ENCODE results near the gene CCT8. TPM values are rescaled to one million over a fixed set of nuclear protein-coding genes. Genes with fewer than 3 reads are reported as not detected.

The CCT8 gene
- total and polyA plus RNA-seq, 10 of the 15 experiments (the other 5 are each of a cell fraction or from before 2014, with no cell fraction given): 321 to 696 (median 471) TPM

DNA sequence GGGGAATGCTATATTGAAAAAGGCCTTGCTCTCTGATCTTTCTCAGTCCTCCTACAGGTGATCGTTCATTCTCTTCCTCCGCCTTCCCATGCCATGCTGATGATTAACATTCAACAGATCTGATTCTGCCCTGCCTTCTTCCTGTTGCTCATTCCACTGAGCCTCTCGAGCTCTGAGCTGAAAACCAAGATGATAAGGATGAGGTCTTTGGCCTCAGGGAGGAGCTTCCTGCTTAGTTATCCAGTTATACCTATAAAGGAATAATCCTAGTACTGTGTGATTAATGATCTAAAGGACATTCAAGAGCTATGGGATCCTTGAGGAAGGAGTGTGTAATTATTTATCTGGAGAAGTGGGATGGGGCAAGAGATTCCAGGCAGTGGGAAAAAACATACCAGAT lies 31.8 kb upstream of the CCT8 start:
- Histone ChIP-seq H3K4me2 (ENCODE audit: control insufficient read depth, insufficient read depth) (no peak overlapping the region), H3K36me3 (ENCODE audit: control insufficient read depth in 2 of 2, insufficient read depth in 2 of 2, low read length in 1 of 2) (no peaks in the 10 kb centered on the region; a peak in 1 of 4 replicates), H4K20me1 (ENCODE audit: control insufficient read depth, insufficient read depth) (no peaks in the 10 kb centered on the region), H2AFZ (ENCODE audit: control insufficient read depth, low read depth, low read length) (no peak overlapping the region), H3K27ac (ENCODE audit: control insufficient read depth, insufficient read depth) (no peak overlapping the region), H3K79me2 (ENCODE audit: control insufficient read depth, insufficient read depth, low read length) (no peaks in the 10 kb centered on the region), H3K4me3 (no peak overlapping the region), H3K9me3 (replicated peaks; ENCODE audit: control insufficient read depth, insufficient read depth, low read length) (no peaks in the 10 kb centered on the region), H3K4me1 (ENCODE audit: control insufficient read depth, insufficient read depth, low read length) (peaks cover 13% of the 10 kb centered on the region), H3K9ac (ENCODE audit: control insufficient read depth, insufficient read depth, low read length) (no peak overlapping the region), H3K27me3 (replicated peaks in 1 of 2; ENCODE audit: control insufficient read depth in 2 of 2, insufficient read depth in 2 of 2, low read length in 1 of 2) (no peaks in the 10 kb centered on the region)
- 98% methylated on average over 3 of the region's 3 CpGs for WGBS (ENCODE audit: insufficient coverage, insufficient replicate concordance, low lambda C conversion rate, missing lambda C conversion rate)
- no TSS peak for BruUV-seq (replicated peaks)
- ChIA-PET POLR2A (interaction anchor here (0.9 to 1.1 kb wide), 3 partner anchors 20 to 78 kb away, joined by 3 read pairs; no protein-coding TSS in a partner anchor), CTCF (interaction anchor here (0.5 to 2.1 kb wide), 12 partner anchors 12 to 271 kb away, joined by 3 to 8 read pairs (median 3); no protein-coding TSS in a partner anchor), SMC1A (ENCODE audit: uncharacterized antibody, unreplicated experiment) (interaction anchor here (0.6 to 4.5 kb wide), 12 partner anchors 9 to 347 kb away, joined by 3 to 37 read pairs (median 4); no protein-coding TSS in a partner anchor), RAD21 (ENCODE audit: unreplicated experiment) (interaction anchor here (1.2 to 1.7 kb wide), 3 partner anchors 9 to 158 kb away, joined by 4 read pairs; no protein-coding TSS in a partner anchor)
- in situ Hi-C loops (cut with MboI) (no loop called here), intact Hi-C loops (cut with micrococcal nuclease; ENCODE audit: unreplicated experiment) (no loop called here)
- no peak for DNase-seq (ENCODE audit: low read depth, low spot score)
- no peak for ATAC-seq
- no peak for FAIRE-seq
- TF ChIP-seq SMC3 (IDR thresholded peaks at IDR 0.05; ENCODE audit: borderline replicate concordance, low read length): no peak
- no peak for TF ChIP-seq CHD1 (IDR thresholded peaks at IDR 0.05; ENCODE audit: low read depth, low read length)
- TF ChIP-seq, protein P1, sequence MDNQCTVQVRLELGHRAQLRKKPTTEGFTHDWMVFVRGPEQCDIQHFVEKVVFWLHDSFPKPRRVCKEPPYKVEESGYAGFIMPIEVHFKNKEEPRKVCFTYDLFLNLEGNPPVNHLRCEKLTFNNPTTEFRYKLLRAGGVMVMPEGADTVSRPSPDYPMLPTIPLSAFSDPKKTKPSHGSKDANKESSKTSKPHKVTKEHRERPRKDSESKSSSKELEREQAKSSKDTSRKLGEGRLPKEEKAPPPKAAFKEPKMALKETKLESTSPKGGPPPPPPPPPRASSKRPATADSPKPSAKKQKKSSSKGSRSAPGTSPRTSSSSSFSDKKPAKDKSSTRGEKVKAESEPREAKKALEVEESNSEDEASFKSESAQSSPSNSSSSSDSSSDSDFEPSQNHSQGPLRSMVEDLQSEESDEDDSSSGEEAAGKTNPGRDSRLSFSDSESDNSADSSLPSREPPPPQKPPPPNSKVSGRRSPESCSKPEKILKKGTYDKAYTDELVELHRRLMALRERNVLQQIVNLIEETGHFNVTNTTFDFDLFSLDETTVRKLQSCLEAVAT (IDR thresholded peaks at IDR 0.05): no peak
- TF ChIP-seq ETV6 (conservative IDR thresholded peaks at IDR 0.05 in 1 of 2, IDR thresholded peaks at IDR 0.05 in 1 of 2; ENCODE audit: borderline replicate concordance in 1 of 2, low read depth in 1 of 2): no peak
- TF ChIP-seq, protein P2, sequence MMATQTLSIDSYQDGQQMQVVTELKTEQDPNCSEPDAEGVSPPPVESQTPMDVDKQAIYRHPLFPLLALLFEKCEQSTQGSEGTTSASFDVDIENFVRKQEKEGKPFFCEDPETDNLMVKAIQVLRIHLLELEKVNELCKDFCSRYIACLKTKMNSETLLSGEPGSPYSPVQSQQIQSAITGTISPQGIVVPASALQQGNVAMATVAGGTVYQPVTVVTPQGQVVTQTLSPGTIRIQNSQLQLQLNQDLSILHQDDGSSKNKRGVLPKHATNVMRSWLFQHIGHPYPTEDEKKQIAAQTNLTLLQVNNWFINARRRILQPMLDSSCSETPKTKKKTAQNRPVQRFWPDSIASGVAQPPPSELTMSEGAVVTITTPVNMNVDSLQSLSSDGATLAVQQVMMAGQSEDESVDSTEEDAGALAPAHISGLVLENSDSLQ (IDR thresholded peaks at IDR 0.05): no peak
- no peak for TF ChIP-seq SREBF2 (IDR thresholded peaks at IDR 0.05; ENCODE audit: low read length)
- TF ChIP-seq SMARCA5 (IDR thresholded peaks at IDR 0.05): no peak
- no peak for TF ChIP-seq ZZZ3 (IDR thresholded peaks at IDR 0.05; ENCODE audit: control insufficient read depth, insufficient read length, low read depth)
- TF ChIP-seq, protein P3, sequence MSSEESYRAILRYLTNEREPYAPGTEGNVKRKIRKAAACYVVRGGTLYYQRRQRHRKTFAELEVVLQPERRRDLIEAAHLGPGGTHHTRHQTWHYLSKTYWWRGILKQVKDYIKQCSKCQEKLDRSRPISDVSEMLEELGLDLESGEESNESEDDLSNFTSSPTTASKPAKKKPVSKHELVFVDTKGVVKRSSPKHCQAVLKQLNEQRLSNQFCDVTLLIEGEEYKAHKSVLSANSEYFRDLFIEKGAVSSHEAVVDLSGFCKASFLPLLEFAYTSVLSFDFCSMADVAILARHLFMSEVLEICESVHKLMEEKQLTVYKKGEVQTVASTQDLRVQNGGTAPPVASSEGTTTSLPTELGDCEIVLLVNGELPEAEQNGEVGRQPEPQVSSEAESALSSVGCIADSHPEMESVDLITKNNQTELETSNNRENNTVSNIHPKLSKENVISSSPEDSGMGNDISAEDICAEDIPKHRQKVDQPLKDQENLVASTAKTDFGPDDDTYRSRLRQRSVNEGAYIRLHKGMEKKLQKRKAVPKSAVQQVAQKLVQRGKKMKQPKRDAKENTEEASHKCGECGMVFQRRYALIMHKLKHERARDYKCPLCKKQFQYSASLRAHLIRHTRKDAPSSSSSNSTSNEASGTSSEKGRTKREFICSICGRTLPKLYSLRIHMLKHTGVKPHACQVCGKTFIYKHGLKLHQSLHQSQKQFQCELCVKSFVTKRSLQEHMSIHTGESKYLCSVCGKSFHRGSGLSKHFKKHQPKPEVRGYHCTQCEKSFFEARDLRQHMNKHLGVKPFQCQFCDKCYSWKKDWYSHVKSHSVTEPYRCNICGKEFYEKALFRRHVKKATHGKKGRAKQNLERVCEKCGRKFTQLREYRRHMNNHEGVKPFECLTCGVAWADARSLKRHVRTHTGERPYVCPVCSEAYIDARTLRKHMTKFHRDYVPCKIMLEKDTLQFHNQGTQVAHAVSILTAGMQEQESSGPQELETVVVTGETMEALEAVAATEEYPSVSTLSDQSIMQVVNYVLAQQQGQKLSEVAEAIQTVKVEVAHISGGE (CRISPR knock-in tag; IDR thresholded peaks at IDR 0.05): no peak
- no peak for TF ChIP-seq TCF7 (IDR thresholded peaks at IDR 0.05; ENCODE audit: borderline replicate concordance)
- TF ChIP-seq SUPT20H (IDR thresholded peaks at IDR 0.05; ENCODE audit: borderline replicate concordance, control insufficient read depth, low read depth, low read length): no peak
